Neural progenitor cell (in vitro differentiated cells): ENCODE measurements around the gene LDB3.

Experiments used
- EZH2 ChIP-seq: fragments of 200-600 bp; sonication (generic); IDR thresholded peaks from 2 replicates; pipeline ENCODE4 v1.6.1; 2017; ENCODE audit warnings: antibody characterized with exemption, mild to moderate bottlenecking, moderate library complexity
- TF ChIP-seq, protein P1 (sequence below): fragments of 200-600 bp; sonication (generic); IDR thresholded peaks from 2 replicates; pipeline ENCODE4 v1.5.1; 2017; ENCODE audit warnings: antibody characterized with exemption, mild to moderate bottlenecking

DNA sequence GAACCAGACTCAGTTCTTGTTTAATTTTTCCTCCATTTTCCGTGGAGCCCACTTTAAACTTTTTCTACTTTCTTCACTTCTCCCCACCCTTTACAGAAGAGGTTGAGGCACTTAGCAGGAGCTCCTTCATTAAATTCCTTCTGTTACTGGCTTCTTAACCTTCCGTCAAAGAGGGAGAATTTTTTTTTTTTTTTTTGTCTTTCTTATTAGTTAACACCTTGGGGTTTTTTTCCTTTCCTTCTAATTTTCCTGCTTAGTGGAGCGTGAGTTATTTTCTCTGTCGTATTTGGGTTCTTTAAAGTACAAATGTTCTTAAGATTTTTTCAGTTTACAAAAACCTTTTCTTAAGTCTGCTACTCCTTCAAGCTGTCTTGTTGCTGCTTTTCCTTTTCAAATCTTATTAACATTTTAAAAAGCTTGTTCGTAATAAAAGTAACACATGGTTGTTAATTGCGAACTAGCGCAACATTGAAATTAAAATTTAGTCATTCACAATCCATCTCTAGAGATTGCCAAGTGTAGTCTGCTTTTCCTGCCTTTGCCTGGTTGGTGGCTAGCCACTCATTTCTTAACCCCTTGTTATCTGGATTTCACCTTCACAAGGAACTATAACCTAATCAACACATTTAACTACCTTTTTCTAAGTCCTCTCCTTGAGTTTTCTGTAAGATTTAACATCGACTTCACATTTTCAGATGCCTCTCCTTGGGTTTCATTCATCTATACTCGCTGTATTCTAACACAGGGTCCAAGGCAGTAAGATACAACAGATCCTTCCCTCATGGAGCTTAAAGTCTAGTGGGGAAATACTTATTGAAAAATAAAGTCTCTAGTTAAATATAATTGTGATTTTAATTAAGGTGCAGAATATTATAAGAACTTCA is 90.1 kb downstream of the LDB3 start:
- TF ChIP-seq EZH2, result no peak
- TF ChIP-seq, protein P1, sequence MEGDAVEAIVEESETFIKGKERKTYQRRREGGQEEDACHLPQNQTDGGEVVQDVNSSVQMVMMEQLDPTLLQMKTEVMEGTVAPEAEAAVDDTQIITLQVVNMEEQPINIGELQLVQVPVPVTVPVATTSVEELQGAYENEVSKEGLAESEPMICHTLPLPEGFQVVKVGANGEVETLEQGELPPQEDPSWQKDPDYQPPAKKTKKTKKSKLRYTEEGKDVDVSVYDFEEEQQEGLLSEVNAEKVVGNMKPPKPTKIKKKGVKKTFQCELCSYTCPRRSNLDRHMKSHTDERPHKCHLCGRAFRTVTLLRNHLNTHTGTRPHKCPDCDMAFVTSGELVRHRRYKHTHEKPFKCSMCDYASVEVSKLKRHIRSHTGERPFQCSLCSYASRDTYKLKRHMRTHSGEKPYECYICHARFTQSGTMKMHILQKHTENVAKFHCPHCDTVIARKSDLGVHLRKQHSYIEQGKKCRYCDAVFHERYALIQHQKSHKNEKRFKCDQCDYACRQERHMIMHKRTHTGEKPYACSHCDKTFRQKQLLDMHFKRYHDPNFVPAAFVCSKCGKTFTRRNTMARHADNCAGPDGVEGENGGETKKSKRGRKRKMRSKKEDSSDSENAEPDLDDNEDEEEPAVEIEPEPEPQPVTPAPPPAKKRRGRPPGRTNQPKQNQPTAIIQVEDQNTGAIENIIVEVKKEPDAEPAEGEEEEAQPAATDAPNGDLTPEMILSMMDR, result no peak
